ENCODE measurements around the gene BZW2. TPM values are rescaled to one million over a fixed set of nuclear protein-coding genes. Genes with fewer than 3 reads are reported as not detected.

BZW2 gene
- 10 to 100 TPM; 19.5 to 40.9 TPM for total RNA-seq

- no peaks in the 10 kb centered on the region for H3K9me3 ChIP-seq
- H3K27ac ChIP-seq = peak within 1 kb of the TSS; percentile 89 to 93
- TF ChIP-seq CTCF (IDR thresholded peaks at IDR 0.05) = no peak
- no peaks in the 10 kb centered on the region for H3K36me3 ChIP-seq
- DNase-seq (ENCODE audit: low spot score) = peak; percentile 66
- no peaks in the 10 kb centered on the region for H3K27me3 ChIP-seq (replicated peaks; ENCODE audit: insufficient read depth)
- peak within 1 kb of the TSS; percentile 94 for H3K4me3 ChIP-seq
- peaks cover 21 to 32% of the 10 kb centered on the region in 2 donors for H3K4me1 ChIP-seq (ENCODE audit: control insufficient read depth in 1 of 2, low read depth in 2 of 2)
- peak; percentile 97 for ATAC-seq (ENCODE audit: insufficient number of reproducible peaks, low FRiP score, low read depth)
Observed at GRCh38 chr7:16645593-16646471, at the start of gene BZW2, which contains the start of gene ANKMY2. BZW2 (plus strand) TSS chr7:16646181; CDS start chr7:16665444, 19,263 bp downstream. ANKMY2 (minus strand) TSS chr7:16645754; CDS start chr7:16645573, 181 bp downstream.

DNA sequence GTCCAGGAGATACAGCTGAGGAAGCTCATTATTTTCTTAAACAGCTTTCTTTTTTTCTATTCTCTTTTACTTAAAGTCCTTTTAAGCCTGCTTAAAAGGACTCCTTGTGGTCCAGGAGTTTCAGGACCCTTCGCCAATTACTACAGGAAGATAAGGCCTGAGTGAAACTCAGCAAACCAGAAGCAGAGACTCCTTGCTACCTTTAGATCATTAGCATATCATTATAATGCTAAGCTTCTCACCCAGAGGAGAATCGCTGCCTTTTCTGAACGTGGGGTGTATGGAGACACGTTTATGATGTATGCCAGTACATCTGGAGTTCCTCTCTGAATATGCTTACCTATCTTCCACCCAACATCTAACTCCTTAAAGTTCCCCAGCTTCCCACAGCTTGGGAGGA is 48.0 kb upstream of the BZW2 start:
- H3K36me3 ChIP-seq = peaks cover 13% of the 10 kb centered on the region
- H3K27me3 ChIP-seq (replicated peaks; ENCODE audit: insufficient read depth) = no peaks in the 10 kb centered on the region
- H3K4me1 ChIP-seq (ENCODE audit: control insufficient read depth in 1 of 2, low read depth in 2 of 2) = no peaks in the 10 kb centered on the region
- ATAC-seq (ENCODE audit: insufficient number of reproducible peaks, low FRiP score, low read depth) = no peak
- no peak overlapping the region for H3K27ac ChIP-seq
- no peak for TF ChIP-seq CTCF (IDR thresholded peaks at IDR 0.05)
- no peak overlapping the region for H3K4me3 ChIP-seq
- DNase-seq (ENCODE audit: low spot score) = no peak
- H3K9me3 ChIP-seq = no peaks in the 10 kb centered on the region

DNA sequence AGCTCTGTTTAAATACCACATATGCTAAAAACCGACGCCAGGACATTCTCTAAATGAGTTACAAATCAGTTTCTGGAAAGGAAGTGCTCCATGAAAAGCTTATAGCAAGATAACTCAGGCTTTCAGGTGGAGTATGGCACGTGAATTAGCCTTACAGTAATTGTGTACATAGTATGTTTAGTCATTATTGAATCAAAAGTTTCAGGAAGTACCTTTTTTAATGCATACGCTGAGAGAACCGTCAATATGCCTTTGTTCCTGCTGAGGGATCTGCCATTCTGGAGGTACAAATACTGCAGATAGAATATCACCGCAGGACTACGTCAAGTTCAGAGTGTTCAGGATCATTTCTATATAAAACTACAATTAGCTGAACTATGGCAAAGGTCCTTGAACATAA is 46.1 kb upstream of the BZW2 start:
- DNase-seq (ENCODE audit: low spot score) = no peak
- Histone ChIP-seq H3K27ac (no peak overlapping the region), H3K27me3 (replicated peaks; ENCODE audit: insufficient read depth) (no peaks in the 10 kb centered on the region), H3K9me3 (no peaks in the 10 kb centered on the region), H3K4me3 (no peak overlapping the region), H3K4me1 (ENCODE audit: control insufficient read depth in 1 of 2, low read depth in 2 of 2) (no peaks in the 10 kb centered on the region), H3K36me3 (peaks cover 21% of the 10 kb centered on the region)
- no peak for ATAC-seq (ENCODE audit: insufficient number of reproducible peaks, low FRiP score, low read depth)
- TF ChIP-seq CTCF (IDR thresholded peaks at IDR 0.05) = no peak

GRCh38 chr7:16603633-16604032 is 42.3 kb upstream of the BZW2 start:
- H3K27me3 ChIP-seq (replicated peaks; ENCODE audit: insufficient read depth) = no peaks in the 10 kb centered on the region
- H3K36me3 ChIP-seq = peaks cover 26% of the 10 kb centered on the region

More at GRCh38 chr7:16603633-16604032, 42.3 kb upstream of the BZW2 start:
- Histone ChIP-seq H3K27ac (no peak overlapping the region), H3K4me3 (no peak overlapping the region), H3K9me3 (no peaks in the 10 kb centered on the region), H3K4me1 (ENCODE audit: control insufficient read depth in 1 of 2, low read depth in 2 of 2) (no peaks in the 10 kb centered on the region)
- no peak for TF ChIP-seq CTCF (IDR thresholded peaks at IDR 0.05)
- no peak for ATAC-seq (ENCODE audit: insufficient number of reproducible peaks, low FRiP score, low read depth)
- DNase-seq (ENCODE audit: low spot score) = no peak
